Esophagus squamous epithelium (tissue), 4 donors: ENCODE measurements around the gene OR56A4.

Experiments
- POLR2A ChIP-seq, 4 donors: fragments of 450-650 bp; IDR thresholded peaks; one replicate each; pipeline ENCODE4 v1.6.1; 2017; ENCODE audit warnings: antibody characterized with exemption in 4 of 4, mild to moderate bottlenecking in 4 of 4, moderate library complexity in 3 of 4
- TF ChIP-seq, protein P1 (sequence below), 6 experiments: fragments of 450-650 bp in 4 of 6; fragments of 200-600 bp in 2 of 6; sonication (generic) in 2 of 6; IDR thresholded peaks; one replicate each; pipeline ENCODE4 v1.5.1; 2016 to 2019; ENCODE audit warnings: antibody characterized with exemption in 6 of 6, mild to moderate bottlenecking in 4 of 6, moderate library complexity in 4 of 6

GRCh38 chr11:6006846-6007245 is at the start of gene OR56A4:
- TF ChIP-seq, protein P1, sequence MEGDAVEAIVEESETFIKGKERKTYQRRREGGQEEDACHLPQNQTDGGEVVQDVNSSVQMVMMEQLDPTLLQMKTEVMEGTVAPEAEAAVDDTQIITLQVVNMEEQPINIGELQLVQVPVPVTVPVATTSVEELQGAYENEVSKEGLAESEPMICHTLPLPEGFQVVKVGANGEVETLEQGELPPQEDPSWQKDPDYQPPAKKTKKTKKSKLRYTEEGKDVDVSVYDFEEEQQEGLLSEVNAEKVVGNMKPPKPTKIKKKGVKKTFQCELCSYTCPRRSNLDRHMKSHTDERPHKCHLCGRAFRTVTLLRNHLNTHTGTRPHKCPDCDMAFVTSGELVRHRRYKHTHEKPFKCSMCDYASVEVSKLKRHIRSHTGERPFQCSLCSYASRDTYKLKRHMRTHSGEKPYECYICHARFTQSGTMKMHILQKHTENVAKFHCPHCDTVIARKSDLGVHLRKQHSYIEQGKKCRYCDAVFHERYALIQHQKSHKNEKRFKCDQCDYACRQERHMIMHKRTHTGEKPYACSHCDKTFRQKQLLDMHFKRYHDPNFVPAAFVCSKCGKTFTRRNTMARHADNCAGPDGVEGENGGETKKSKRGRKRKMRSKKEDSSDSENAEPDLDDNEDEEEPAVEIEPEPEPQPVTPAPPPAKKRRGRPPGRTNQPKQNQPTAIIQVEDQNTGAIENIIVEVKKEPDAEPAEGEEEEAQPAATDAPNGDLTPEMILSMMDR (IDR thresholded peaks at IDR 0.05), result no peak
- no peak for TF ChIP-seq POLR2A (IDR thresholded peaks at IDR 0.05)
